Liver (tissue), 9 donors: ENCODE measurements around the gene RUFY4. TPM values are rescaled to one million over a fixed set of nuclear protein-coding genes. Genes with fewer than 3 reads are reported as not detected.

Source experiments
- DNase-seq: peaks from one replicate; pipeline ENCODE4 v3.0.0-alpha.2; 2017; ENCODE audit warnings: low spot score
- H3K27ac ChIP-seq, 2 donors: one replicate each; pipeline ENCODE4 v1.7.0; 2013; ENCODE audit warnings: inconsistent platforms in 2 of 2, low read length in 2 of 2, control low read depth in 1 of 2, low read depth in 1 of 2, mild to moderate bottlenecking in 1 of 2
- H3K27me3 ChIP-seq, 4 donors: one replicate each; pipeline versions ENCODE4 v1.6.1 to v1.7.0; 2013; ENCODE audit warnings: low read length in 3 of 4, inconsistent platforms in 1 of 4, mild to moderate bottlenecking in 1 of 4, moderate library complexity in 1 of 4; ENCODE audit not compliant: control insufficient read depth in 4 of 4, insufficient read depth in 4 of 4
- H3K36me3 ChIP-seq, 4 donors: one replicate each; pipeline versions ENCODE4 v1.6.1 to v1.7.0; 2013; ENCODE audit warnings: low read length in 3 of 4, mild to moderate bottlenecking in 3 of 4, low read depth in 1 of 4, moderate library complexity in 1 of 4; ENCODE audit not compliant: control insufficient read depth in 4 of 4, insufficient read depth in 3 of 4
- H3K4me1 ChIP-seq, 4 donors: one replicate each; pipeline versions ENCODE4 v1.6.1 to v1.7.0; 2013; ENCODE audit warnings: low read length in 3 of 4, mild to moderate bottlenecking in 3 of 4, moderate library complexity in 1 of 4; ENCODE audit not compliant: control insufficient read depth in 4 of 4, insufficient read depth in 4 of 4
- H3K4me3 ChIP-seq, 3 donors: one replicate each; pipeline versions ENCODE4 v1.6.1 to v1.7.0; 2013; ENCODE audit warnings: low read length in 3 of 3, control low read depth in 1 of 3, low read depth in 1 of 3, mild to moderate bottlenecking in 1 of 3
- H3K9ac ChIP-seq, 2 donors: one replicate each; pipeline ENCODE4 v1.7.0; 2013; ENCODE audit warnings: low read length in 2 of 2, mild to moderate bottlenecking in 2 of 2, moderate library complexity in 2 of 2, control low read depth in 1 of 2, low read depth in 1 of 2
- H3K9me3 ChIP-seq, 4 donors: one replicate each; pipeline versions ENCODE4 v1.6.1 to v1.7.0; 2013; ENCODE audit warnings: low read length in 3 of 4; ENCODE audit not compliant: control insufficient read depth in 4 of 4
- EGR1 ChIP-seq, 2 donors: IDR thresholded peaks; 2 replicates each; pipeline ENCODE4 v1.6.1; 2016 to 2018; ENCODE audit warnings: antibody characterized with exemption in 2 of 2, low read depth in 2 of 2
- FOXA1 ChIP-seq: IDR thresholded peaks from 2 replicates; pipeline ENCODE4 v1.6.1; 2016; ENCODE audit warnings: antibody characterized with exemption
- FOXA2 ChIP-seq: IDR thresholded peaks from 2 replicates; pipeline ENCODE4 v1.6.1; 2016; ENCODE audit warnings: antibody characterized with exemption
- GABPA ChIP-seq, 2 donors: IDR thresholded peaks in 1 of 2; conservative IDR thresholded peaks in 1 of 2; 2 replicates each; pipeline ENCODE4 v1.6.1; 2016; ENCODE audit warnings: antibody characterized with exemption in 2 of 2, mild to moderate bottlenecking in 1 of 2, moderate library complexity in 1 of 2
- HNF4A ChIP-seq, 2 donors: conservative IDR thresholded peaks; 2 replicates each; pipeline ENCODE4 v1.6.1; 2016; ENCODE audit warnings: antibody characterized with exemption in 2 of 2, mild to moderate bottlenecking in 2 of 2
- HNF4G ChIP-seq: IDR thresholded peaks from 2 replicates; pipeline ENCODE4 v1.6.1; 2016; ENCODE audit warnings: antibody characterized with exemption
- JUND ChIP-seq, 2 donors: IDR thresholded peaks; 2 replicates each; pipeline ENCODE4 v1.6.1; 2016; ENCODE audit warnings: antibody characterized with exemption in 2 of 2
- NR2F2 ChIP-seq: IDR thresholded peaks from 2 replicates; pipeline ENCODE4 v1.6.1; 2016; ENCODE audit warnings: antibody characterized with exemption
- RAD21 ChIP-seq, 2 donors: IDR thresholded peaks; 2 replicates each; pipeline ENCODE4 v1.6.1; 2016; ENCODE audit warnings: antibody characterized with exemption in 2 of 2, mild to moderate bottlenecking in 2 of 2
- RXRA ChIP-seq, 2 donors: IDR thresholded peaks; 2 replicates each; pipeline ENCODE4 v1.6.1; 2017 to 2018; ENCODE audit warnings: antibody characterized with exemption in 2 of 2, mild to moderate bottlenecking in 1 of 2
- SP1 ChIP-seq: IDR thresholded peaks from 2 replicates; pipeline ENCODE4 v1.6.1; 2018; ENCODE audit warnings: antibody characterized with exemption, mild to moderate bottlenecking
- TAF1 ChIP-seq: conservative IDR thresholded peaks from 2 replicates; pipeline ENCODE4 v1.6.1; 2016; ENCODE audit warnings: antibody characterized with exemption, mild to moderate bottlenecking
- YY1 ChIP-seq: IDR thresholded peaks from 2 replicates; pipeline ENCODE4 v1.6.1; 2016; ENCODE audit warnings: antibody characterized with exemption, mild to moderate bottlenecking
- WGBS: extraction: QIAGEN DNeasy Blood & Tissue Kit; methylation state at CpG from one replicate; pipeline ENCODE4 v1.1.7; 2013; 5-methylcytosine and 5-hydroxymethylcytosine counted together
- polyA plus RNA-seq, 2 donors: library from polyadenylated mRNA; stranded (reverse) in 1 of 2; unstranded in 1 of 2; fragments of 200-250 nt in 1 of 2; fragments of >200 nt in 1 of 2; fragmentation: Nextera tagmentation in 1 of 2; extraction: Ambion mirVana in 1 of 2; gene quantifications; one replicate each; pipeline versions ENCODE4 v1.2.1 to v1.2.3, GENCODE V29; 2013 to 2015
- total RNA-seq, 2 donors: library from RNA; depleted of rRNA; stranded (reverse); fragments of >200 nt; gene quantifications; one replicate each; pipeline ENCODE4 v1.2.3, GENCODE V29; 2014
- TF ChIP-seq, protein P1 (sequence below): IDR thresholded peaks from 2 replicates; pipeline ENCODE4 v1.6.1; 2016; ENCODE audit warnings: antibody characterized with exemption
- TF ChIP-seq, protein P2 (sequence below): fragments of 150-350 bp; IDR thresholded peaks from 2 replicates; pipeline ENCODE4 v1.5.1; 2017; ENCODE audit warnings: improper control_type of control experiment, low read depth, low read length; ENCODE audit not compliant: missing input control
- TF ChIP-seq, protein P3 (sequence below): IDR thresholded peaks from 2 replicates; pipeline ENCODE4 v1.6.1; 2016; ENCODE audit warnings: antibody characterized with exemption
- TF ChIP-seq, protein P4 (sequence below): IDR thresholded peaks from 2 replicates; pipeline ENCODE4 v1.6.1; 2016; ENCODE audit warnings: antibody characterized with exemption, mild to moderate bottlenecking
- TF ChIP-seq, protein P5 (sequence below): IDR thresholded peaks from 2 replicates; pipeline ENCODE4 v1.6.1; 2016; ENCODE audit warnings: antibody characterized with exemption
- donor health status: healthy.
- donor health status: healthy.
- donor health status: healthy.
- donor health status: healthy.
- donor health status: healthy.

Gene RUFY4
- total and polyA plus RNA-seq, 4 donors, result 0.05 to 0.08 (median 0.08) TPM; not detected in 1

DNA sequence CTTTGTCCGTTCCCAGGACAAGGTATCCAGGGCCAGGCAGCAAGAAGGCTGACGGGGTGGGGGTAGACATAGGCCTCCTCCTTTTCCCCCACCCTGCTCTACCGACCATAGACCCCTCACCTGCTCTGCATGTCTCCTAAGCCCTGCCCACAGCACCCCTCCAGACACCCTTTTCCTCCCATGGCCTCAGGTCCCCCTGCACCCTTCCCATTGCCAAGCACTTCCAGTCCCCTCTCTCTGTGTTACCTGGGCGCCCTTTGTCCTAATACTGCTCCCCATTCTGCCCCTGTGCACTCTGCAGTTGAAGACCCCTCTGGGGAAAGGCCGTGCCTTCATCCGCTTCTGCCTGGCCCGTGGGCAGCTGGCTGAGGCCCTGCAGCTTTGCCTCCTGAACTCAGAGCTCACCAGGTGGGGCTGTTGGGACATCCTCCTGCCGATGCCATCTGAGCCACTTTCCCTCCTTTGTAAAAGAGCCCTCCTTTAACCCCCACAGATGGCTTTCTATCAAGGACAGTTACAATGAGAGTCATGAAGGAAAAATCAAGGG is 3.5 kb downstream of the RUFY4 start:
- no peaks in the 10 kb centered on the region for H3K9me3 ChIP-seq
- WGBS, result 86% methylated on average over 8 of the region's 8 CpGs
- H3K4me1 ChIP-seq, result peaks cover 0 to 9% (median 4%) of the 10 kb centered on the region in 4 donors
- H3K27ac ChIP-seq, result no peak overlapping the region
- no peaks in the 10 kb centered on the region for H3K36me3 ChIP-seq
- H3K9ac ChIP-seq, result no peak overlapping the region
- no peak for DNase-seq
- no peak overlapping the region for H3K4me3 ChIP-seq
- TF ChIP-seq FOXA2 (no peak), NR2F2 (no peak), SP1 (no peak), RAD21 (IDR thresholded peaks at IDR 0.05) (no peak), TAF1 (no peak), FOXA1 (no peak), HNF4G (no peak), HNF4A (conservative IDR thresholded peaks at IDR 0.05) (no peak), EGR1 (IDR thresholded peaks at IDR 0.05; ENCODE audit: low read depth in 2 of 2) (no peak)
- TF ChIP-seq, protein P1, sequence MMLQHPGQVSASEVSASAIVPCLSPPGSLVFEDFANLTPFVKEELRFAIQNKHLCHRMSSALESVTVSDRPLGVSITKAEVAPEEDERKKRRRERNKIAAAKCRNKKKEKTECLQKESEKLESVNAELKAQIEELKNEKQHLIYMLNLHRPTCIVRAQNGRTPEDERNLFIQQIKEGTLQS, result no peak
- TF ChIP-seq, protein P2, sequence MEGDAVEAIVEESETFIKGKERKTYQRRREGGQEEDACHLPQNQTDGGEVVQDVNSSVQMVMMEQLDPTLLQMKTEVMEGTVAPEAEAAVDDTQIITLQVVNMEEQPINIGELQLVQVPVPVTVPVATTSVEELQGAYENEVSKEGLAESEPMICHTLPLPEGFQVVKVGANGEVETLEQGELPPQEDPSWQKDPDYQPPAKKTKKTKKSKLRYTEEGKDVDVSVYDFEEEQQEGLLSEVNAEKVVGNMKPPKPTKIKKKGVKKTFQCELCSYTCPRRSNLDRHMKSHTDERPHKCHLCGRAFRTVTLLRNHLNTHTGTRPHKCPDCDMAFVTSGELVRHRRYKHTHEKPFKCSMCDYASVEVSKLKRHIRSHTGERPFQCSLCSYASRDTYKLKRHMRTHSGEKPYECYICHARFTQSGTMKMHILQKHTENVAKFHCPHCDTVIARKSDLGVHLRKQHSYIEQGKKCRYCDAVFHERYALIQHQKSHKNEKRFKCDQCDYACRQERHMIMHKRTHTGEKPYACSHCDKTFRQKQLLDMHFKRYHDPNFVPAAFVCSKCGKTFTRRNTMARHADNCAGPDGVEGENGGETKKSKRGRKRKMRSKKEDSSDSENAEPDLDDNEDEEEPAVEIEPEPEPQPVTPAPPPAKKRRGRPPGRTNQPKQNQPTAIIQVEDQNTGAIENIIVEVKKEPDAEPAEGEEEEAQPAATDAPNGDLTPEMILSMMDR, result no peak
- TF ChIP-seq, protein P3, sequence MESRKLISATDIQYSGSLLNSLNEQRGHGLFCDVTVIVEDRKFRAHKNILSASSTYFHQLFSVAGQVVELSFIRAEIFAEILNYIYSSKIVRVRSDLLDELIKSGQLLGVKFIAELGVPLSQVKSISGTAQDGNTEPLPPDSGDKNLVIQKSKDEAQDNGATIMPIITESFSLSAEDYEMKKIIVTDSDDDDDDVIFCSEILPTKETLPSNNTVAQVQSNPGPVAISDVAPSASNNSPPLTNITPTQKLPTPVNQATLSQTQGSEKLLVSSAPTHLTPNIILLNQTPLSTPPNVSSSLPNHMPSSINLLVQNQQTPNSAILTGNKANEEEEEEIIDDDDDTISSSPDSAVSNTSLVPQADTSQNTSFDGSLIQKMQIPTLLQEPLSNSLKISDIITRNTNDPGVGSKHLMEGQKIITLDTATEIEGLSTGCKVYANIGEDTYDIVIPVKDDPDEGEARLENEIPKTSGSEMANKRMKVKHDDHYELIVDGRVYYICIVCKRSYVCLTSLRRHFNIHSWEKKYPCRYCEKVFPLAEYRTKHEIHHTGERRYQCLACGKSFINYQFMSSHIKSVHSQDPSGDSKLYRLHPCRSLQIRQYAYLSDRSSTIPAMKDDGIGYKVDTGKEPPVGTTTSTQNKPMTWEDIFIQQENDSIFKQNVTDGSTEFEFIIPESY, result no peak
- no peaks in the 10 kb centered on the region for H3K27me3 ChIP-seq

DNA sequence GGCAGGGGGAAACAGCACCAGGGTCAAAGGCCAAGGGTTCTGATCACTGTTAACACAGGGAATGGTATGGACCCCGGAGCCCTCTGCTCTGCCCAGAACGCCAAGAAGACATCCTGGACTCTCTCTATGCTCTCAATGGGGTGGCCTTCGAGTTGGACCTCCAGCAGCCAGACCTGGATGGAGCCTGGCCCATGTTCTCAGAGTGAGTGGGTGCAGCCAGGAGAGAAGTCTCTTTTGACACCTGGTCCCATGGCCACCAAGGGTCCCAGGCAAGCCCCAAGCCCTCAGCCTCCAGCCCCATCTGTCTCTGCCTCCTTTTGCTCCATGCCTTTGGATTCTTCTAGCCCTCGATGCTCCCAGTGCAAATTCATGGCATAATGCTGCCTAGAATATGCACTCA is 4.1 kb downstream of the RUFY4 start:
- Histone ChIP-seq H3K27me3 (no peaks in the 10 kb centered on the region), H3K9ac (no peak overlapping the region), H3K4me1 (peaks cover 0 to 9% (median 4%) of the 10 kb centered on the region in 4 donors), H3K36me3 (no peaks in the 10 kb centered on the region), H3K27ac (no peak overlapping the region), H3K4me3 (no peak overlapping the region), H3K9me3 (no peaks in the 10 kb centered on the region)
- no peak for DNase-seq
- 81% methylated on average over 4 of the region's 4 CpGs for WGBS
- TF ChIP-seq FOXA1 (no peak), EGR1 (IDR thresholded peaks at IDR 0.05; ENCODE audit: low read depth in 2 of 2) (no peak), NR2F2 (no peak), FOXA2 (no peak), RAD21 (IDR thresholded peaks at IDR 0.05) (no peak), JUND (IDR thresholded peaks at IDR 0.05) (no peak), SP1 (no peak), HNF4G (no peak), TAF1 (no peak), RXRA (IDR thresholded peaks at IDR 0.05) (no peak), GABPA (IDR thresholded peaks at IDR 0.05 in 1 of 2, conservative IDR thresholded peaks at IDR 0.05 in 1 of 2) (no peak), YY1 (no peak), HNF4A (conservative IDR thresholded peaks at IDR 0.05) (no peak)
- TF ChIP-seq, protein P3, result no peak
- TF ChIP-seq, protein P4, sequence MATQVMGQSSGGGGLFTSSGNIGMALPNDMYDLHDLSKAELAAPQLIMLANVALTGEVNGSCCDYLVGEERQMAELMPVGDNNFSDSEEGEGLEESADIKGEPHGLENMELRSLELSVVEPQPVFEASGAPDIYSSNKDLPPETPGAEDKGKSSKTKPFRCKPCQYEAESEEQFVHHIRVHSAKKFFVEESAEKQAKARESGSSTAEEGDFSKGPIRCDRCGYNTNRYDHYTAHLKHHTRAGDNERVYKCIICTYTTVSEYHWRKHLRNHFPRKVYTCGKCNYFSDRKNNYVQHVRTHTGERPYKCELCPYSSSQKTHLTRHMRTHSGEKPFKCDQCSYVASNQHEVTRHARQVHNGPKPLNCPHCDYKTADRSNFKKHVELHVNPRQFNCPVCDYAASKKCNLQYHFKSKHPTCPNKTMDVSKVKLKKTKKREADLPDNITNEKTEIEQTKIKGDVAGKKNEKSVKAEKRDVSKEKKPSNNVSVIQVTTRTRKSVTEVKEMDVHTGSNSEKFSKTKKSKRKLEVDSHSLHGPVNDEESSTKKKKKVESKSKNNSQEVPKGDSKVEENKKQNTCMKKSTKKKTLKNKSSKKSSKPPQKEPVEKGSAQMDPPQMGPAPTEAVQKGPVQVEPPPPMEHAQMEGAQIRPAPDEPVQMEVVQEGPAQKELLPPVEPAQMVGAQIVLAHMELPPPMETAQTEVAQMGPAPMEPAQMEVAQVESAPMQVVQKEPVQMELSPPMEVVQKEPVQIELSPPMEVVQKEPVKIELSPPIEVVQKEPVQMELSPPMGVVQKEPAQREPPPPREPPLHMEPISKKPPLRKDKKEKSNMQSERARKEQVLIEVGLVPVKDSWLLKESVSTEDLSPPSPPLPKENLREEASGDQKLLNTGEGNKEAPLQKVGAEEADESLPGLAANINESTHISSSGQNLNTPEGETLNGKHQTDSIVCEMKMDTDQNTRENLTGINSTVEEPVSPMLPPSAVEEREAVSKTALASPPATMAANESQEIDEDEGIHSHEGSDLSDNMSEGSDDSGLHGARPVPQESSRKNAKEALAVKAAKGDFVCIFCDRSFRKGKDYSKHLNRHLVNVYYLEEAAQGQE, result no peak
- TF ChIP-seq, protein P5, sequence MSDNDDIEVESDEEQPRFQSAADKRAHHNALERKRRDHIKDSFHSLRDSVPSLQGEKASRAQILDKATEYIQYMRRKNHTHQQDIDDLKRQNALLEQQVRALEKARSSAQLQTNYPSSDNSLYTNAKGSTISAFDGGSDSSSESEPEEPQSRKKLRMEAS, result no peak
- TF ChIP-seq, protein P1, result no peak
- TF ChIP-seq, protein P2, result no peak
